Stimulated activated CD4-positive, alpha-beta T cell treated with anti-CD3 and anti-CD28 coated beads, Interleukin-1b, Interleukin-23, amount 100 ng/mL, for 1 hour (primary cell): ENCODE data around the gene CLDN5.
"Not testable (repeated sequence)": the region's sequence is repeated elsewhere in the genome, so short reads cannot be mapped to it uniquely, and the experiment has no call there.

Source experiments
- DNase-seq, 2 donors: peaks; one replicate each; pipeline ENCODE4 v3.0.0-alpha.2; 2020; ENCODE audit warnings: low read depth in 2 of 2

Gene CLDN5

GRCh38 chr22:19548427-19548826, 24.2 kb upstream of the CLDN5 start:
- DNase-seq, result not testable (repeated sequence)

- no peak for DNase-seq
Measured at GRCh38 chr22:19547620-19548019, 23.4 kb upstream of the CLDN5 start.

- no peak for DNase-seq
Measured at GRCh38 chr22:19546680-19547079, 22.5 kb upstream of the CLDN5 start.

GRCh38 chr22:19545935-19546207, 21.7 kb upstream of the CLDN5 start:
- DNase-seq, result no peak

GRCh38 chr22:19543970-19544708, 19.9 kb upstream of the CLDN5 start:
- no peak for DNase-seq

GRCh38 chr22:19540394-19540793, 16.2 kb upstream of the CLDN5 start:
- no peak for DNase-seq

- no peak for DNase-seq
Measured at GRCh38 chr22:19537941-19538488, 13.8 kb upstream of the CLDN5 start.

- DNase-seq, result no peak
Measured at GRCh38 chr22:19536564-19536963, 12.4 kb upstream of the CLDN5 start.

- DNase-seq, result no peak
Measured at GRCh38 chr22:19535001-19535400, 10.8 kb upstream of the CLDN5 start.

- DNase-seq, result no peak
Measured at GRCh38 chr22:19533857-19534256, 9.6 kb upstream of the CLDN5 start.

GRCh38 chr22:19533049-19533626, 8.9 kb upstream of the CLDN5 start:
- DNase-seq, result no peak

GRCh38 chr22:19531327-19531726, 7.1 kb upstream of the CLDN5 start:
- DNase-seq, result not testable (repeated sequence)

GRCh38 chr22:19530751-19531150, 6.5 kb upstream of the CLDN5 start:
- no peak for DNase-seq

- no peak for DNase-seq
Measured at GRCh38 chr22:19529811-19530210, 5.6 kb upstream of the CLDN5 start.

GRCh38 chr22:19527861-19528417, 3.7 kb upstream of the CLDN5 start:
- no peak for DNase-seq

- DNase-seq, result no peak
Measured at GRCh38 chr22:19527321-19527721, 3.1 kb upstream of the CLDN5 start.

GRCh38 chr22:19526702-19527111, 2.5 kb upstream of the CLDN5 start:
- no peak for DNase-seq

- DNase-seq, result no peak
Measured at GRCh38 chr22:19526076-19526701, 2.0 kb upstream of the CLDN5 start.

GRCh38 chr22:19525666-19526065, 1.5 kb upstream of the CLDN5 start:
- DNase-seq, result no peak

- no peak for DNase-seq
Measured at GRCh38 chr22:19525116-19525660, 978 bp upstream of the CLDN5 start.

- DNase-seq, result no peak
Measured at GRCh38 chr22:19523240-19524169, 705 bp downstream of the CLDN5 start.

- no peak for DNase-seq
Measured at GRCh38 chr22:19522881-19523239, 1.4 kb downstream of the CLDN5 start.
